Fibroblast of skin of left biceps (primary cell): ENCODE measurements around the gene SRD5A1.

ENCODE experiments used
- DNase-seq, 2 experiments: peaks; one replicate each; pipeline ENCODE4 v3.0.0-alpha.2; 2013; ENCODE audit warnings: low read depth in 2 of 2

Gene SRD5A1

DNA sequence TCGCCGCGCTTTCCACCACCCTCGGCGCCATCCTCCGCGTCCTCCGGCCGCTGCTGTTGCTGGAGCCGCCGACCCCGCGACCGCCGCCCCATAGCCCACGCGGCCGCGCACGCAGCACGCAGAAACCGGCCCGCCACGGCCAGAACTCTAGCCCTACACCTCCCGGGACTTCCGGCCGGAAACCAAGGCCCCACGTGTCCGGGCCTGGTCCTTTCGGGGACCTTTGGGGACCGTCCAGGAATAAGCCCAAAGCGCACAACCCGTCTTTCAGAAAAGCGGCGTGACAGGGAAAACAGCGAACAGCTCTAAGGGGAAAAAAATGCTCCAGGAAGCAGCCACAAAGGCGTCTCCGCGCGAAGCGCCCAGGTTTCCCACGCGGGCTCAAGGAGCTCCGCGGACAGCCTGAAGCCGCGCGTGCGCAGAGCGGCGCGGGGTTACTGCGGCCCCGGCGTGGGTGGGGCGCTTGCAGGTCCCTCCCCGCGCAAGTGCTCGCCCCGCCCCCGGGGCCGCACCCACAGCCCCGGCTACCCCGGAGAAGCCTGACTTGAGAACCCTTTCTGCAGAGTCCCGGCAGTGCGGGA, at the start of gene SRD5A1, which contains the start of gene NSUN2:
Gene SRD5A1 (plus strand): TSS at position 553 of the 581 bp plus-strand sequence. CDS start 137 bp downstream, outside the sequence.
Gene NSUN2 (minus strand): TSS at position 157 of the 581 bp plus-strand sequence. CDS start 65 bp downstream, at position 92.
- DNase-seq: peak; percentile 64 to 70

DNA sequence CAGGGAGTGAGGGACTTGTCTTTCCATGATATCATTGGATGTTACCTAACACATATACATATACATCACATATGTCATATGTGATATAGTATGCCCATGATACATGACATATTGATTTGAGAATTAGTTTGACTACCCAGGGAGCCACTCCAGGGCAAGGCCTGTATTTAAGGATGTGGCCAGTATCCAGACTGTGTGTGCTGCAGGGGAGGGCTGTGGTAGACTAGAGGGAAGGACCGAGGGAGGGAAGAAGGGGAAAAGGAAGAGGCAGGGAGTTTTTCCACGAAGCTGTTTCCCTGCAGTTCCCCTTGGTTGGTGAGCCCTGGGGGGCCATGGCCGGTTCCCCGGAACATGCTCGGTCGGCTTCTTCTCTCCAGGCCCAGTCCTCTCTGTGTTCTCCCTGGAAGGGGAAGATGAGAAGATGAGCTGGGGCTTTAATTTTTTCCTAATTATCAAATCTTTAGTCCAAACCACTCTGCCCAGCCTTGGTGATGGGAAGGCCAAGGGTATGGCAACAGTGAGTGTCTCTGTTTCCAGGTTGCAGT, 49.1 kb upstream of the SRD5A1 start:
- no peak for DNase-seq

GRCh38 chr5:6584727-6585126, 48.5 kb upstream of the SRD5A1 start:
- no peak for DNase-seq

DNA sequence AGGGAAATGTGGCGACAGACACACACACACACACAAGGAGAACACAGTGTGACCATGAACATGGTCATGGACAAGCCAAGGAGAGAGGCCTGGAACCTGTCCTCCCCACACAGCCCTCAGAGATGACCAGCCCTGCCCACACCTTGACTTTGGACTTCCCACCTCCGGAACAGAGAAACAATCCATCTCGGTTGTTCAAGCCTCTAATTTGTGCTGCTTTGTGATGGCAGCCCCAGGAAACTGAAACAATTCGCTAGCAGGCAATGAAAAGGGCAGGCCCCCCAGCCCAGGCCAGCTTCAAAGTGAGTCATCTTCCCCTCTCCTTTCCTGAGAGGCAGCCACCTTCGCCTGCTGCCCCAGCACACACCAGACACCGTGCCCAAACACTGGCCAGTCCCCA, 48.1 kb upstream of the SRD5A1 start:
- DNase-seq: no peak

- no peak for DNase-seq
These were observed 47.1 kb upstream of the SRD5A1 start for GRCh38 chr5:6585939-6586646.

- no peak for DNase-seq
These were observed 46.6 kb upstream of the SRD5A1 start for GRCh38 chr5:6586647-6587042.

GRCh38 chr5:6587171-6587570, 46.1 kb upstream of the SRD5A1 start:
- DNase-seq: no peak

DNA sequence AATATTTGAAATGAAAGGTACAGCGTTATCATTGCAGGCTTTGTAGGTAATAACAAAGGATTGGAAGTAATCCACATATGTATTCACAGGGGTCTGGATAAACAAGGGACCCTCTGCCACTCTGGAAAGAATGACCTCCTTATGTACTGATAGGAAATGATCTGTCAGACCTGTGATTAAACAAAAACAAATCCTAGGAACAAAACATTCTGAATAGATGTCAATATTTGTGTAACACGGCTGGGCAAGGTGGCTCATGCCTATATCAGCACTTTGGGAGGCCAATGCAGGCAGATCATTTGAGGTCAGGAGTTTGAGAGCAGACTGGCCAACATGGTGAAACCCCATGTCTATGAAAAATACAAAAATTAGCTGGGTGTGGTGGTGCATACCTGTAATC, 42.7 kb upstream of the SRD5A1 start:
- DNase-seq: no peak

GRCh38 chr5:6591671-6592288, 41.5 kb upstream of the SRD5A1 start:
- DNase-seq: no peak

DNA sequence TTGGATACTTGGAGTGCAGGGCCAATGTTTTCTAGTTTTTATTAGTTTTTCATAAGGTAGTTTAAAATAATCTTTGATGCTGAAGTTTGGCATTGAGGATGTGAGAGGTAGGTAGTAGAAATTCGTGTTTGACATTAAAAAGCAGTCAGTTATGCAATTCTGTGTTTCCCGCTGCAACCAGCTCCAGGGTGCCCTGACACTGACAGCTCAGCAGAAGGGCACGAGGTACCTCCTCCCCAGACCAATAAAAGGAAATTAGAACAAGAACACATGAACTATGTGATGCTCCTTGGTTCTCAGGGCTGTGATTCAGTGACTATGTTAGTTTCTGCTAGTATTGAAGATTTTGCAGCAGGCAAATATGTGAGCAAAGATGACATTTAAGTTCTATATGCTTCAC, 40.6 kb upstream of the SRD5A1 start:
- DNase-seq: no peak

GRCh38 chr5:6593148-6594016, 39.9 kb upstream of the SRD5A1 start:
- DNase-seq: no peak

DNA sequence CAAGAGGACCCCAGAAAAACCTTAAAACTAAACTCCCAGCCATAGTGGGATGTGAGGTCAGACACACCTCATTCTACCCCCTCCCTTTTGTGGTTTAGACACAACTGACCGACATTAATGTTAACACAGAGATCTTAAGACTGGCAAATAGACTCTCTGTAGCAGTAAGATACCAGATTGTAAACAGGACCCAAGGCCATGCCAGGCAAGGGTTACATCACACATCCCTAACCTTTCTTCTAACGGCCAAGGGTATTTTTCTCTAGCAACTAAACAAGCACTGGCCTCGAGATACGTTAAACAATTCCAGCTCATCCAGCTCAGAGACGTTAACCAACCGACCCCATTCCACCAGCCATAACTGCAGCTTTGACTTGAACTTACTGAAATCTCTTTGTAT, 39.2 kb upstream of the SRD5A1 start:
- no peak for DNase-seq

- no peak for DNase-seq
These were observed 37.8 kb upstream of the SRD5A1 start for GRCh38 chr5:6595405-6595804.

- no peak for DNase-seq
These were observed 36.9 kb upstream of the SRD5A1 start for GRCh38 chr5:6596388-6596787.

- no peak for DNase-seq
These were observed 35.7 kb upstream of the SRD5A1 start for GRCh38 chr5:6597557-6597956.

- DNase-seq: no peak
These were observed 34.8 kb upstream of the SRD5A1 start for GRCh38 chr5:6598351-6598900.

DNA sequence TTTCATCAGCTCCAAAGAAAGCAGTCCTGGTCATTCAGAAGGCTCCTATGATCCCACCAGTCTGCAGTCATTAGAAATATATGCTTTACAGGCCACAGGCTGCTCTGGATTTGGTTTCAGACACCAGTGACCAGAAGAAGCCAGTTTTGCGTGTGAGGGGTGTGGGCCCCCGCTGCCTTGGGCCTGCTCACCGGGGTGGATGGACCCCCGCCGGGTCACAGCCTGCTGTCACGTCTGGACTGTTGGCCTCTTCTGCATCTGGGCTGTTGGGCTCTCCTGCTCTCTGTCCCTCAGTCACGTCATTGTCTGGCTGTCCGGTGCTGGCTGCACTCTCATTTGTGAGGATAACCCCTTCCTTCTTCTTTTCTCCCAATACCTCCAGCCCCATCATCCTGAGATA, 33.5 kb upstream of the SRD5A1 start:
- no peak for DNase-seq

DNA sequence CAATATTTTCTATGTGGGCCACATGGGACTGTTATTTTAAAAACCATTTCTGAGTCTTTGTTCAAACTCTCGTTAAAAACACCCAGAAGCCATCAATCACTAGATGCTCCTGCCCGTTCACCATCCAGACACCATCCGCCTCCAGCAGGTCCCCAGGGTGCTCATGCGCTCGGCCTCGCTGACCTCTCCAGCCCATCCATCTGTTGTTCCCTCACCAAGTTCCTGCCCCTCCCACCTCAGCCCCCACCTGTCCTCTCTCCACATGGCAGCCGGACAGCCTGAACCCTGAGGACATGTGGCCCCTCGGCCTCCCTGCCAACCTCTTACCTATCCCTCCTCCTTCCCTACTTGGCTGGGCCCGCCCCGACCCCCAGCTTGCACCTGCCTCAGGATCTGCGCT, 32.0 kb upstream of the SRD5A1 start:
- DNase-seq: no peak

GRCh38 chr5:6601816-6602215, 31.4 kb upstream of the SRD5A1 start:
- no peak for DNase-seq

DNA sequence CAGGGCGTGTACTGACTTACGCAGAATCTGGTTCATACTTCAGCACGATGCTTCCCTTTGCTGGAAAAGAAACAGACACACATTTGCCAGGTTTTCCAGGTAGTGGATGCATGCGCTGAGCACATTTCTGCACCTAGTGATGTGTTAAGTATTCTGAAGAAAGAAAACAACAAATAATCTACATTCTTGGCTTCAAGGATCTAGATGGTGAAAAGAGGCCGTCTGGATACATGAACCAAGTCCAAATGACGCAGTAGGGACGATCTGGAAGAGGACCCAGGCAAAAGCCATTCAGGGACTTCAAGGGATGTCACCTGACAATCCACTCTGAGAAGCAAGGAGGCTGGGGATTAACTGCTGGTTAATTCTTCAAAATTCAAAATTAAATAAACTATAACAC, 30.8 kb upstream of the SRD5A1 start:
- DNase-seq: no peak

DNA sequence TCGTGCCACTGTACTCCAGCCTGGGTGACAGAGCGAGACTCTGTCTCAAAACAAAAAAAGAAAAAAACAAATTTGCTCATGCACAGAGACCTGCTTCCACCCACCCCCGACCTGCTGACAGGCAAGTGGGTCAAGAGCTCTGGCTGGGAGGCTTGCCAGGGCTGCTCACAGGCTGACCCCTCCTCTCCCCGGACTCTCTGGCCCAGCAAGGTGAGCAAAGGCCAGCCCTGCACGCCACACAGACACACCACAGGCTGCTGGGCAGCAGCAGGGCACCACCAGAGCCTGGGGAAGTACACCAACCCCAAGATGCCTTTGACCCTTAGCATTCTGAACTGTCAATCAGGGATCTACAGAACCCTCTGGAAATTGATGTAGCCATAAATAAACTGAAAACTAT, 29.6 kb upstream of the SRD5A1 start:
- no peak for DNase-seq

DNA sequence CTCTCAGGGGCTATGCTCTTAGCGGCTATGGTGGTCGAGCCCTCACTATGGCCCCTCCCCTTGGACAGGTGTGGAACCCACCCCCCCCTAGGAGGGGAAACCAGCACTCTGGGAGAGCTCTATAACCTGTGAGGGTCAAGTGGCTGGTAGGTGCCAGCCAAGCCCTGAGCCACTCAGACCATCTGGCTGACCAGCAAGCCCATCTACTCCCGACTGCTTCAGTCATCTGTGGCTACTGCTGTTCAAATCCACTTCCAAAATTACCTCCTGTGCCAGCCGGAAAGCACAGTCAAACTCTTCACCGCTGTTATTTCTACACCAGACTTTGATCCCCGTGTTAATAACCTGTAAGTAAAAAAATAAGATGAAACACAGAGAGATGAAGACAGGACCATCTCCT, 28.9 kb upstream of the SRD5A1 start:
- DNase-seq: no peak
